ENCODE measurements around the gene PRTFDC1.

DNA sequence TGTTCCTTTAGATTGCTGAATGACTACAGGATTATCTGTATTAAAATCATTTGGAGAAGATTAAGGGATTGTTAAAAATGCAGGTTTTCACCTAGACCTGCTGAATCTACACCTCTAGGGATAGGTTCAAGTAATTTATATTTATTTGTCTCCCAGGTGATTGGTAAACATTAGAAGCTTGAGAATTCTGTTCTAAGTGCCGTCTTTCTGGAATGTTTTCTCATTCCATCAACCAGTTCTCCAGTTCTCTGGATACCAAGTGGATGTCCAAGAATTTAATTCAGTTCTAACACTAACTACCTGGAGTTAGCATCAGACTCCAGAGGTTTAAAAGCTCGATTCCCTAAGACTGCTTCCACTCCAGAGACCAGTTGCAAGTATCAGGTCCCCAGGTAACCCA is 110.9 kb downstream of the PRTFDC1 start:
- TF ChIP-seq EZH2phosphoT487 (IDR thresholded peaks at IDR 0.05; ENCODE audit: insufficient read depth, low read depth): no peak
- TF ChIP-seq EZH2 (IDR thresholded peaks at IDR 0.05; ENCODE audit: insufficient read depth, poor library complexity, severe bottlenecking): no peak
